ENCODE data around the gene CEMIP. TPM values are rescaled to one million over a fixed set of nuclear protein-coding genes. Genes with fewer than 3 reads are reported as not detected.

The CEMIP gene
- total RNA-seq: not detected

- POLR2A ChIA-PET: no interaction called here
- peak; percentile 60 for DNase-seq
Observed at GRCh38 chr15:80778964-80779657, at the start of gene CEMIP. Gene CEMIP, plus strand, starts transcription at chr15:80779370. Its CDS starts 94,510 bp downstream, at chr15:80873880.

GRCh38 chr15:80730387-80730786 lies 48.8 kb upstream of the CEMIP start:
- POLR2A ChIA-PET: no interaction called here
- DNase-seq: no peak
- Mint-ChIP-seq H3K27me3 (no peaks in the 10 kb centered on the region), H3K4me3 (no peak overlapping the region), H3K27ac (no peak overlapping the region), H3K9me3 (peaks cover 2% of the 10 kb centered on the region), H3K4me1 (no peaks in the 10 kb centered on the region), H3K36me3 (ENCODE audit: low read depth) (no peaks in the 10 kb centered on the region)
- CTCF ChIA-PET: no interaction called here

More at GRCh38 chr15:80778964-80779657, at the start of gene CEMIP:
- Mint-ChIP-seq H3K4me1 (peaks cover 20% of the 10 kb centered on the region), H3K27me3 (peaks cover 61% of the 10 kb centered on the region), H3K36me3 (ENCODE audit: low read depth) (no peaks in the 10 kb centered on the region), H3K27ac (no peak within 1 kb of the TSS), H3K4me3 (peak within 1 kb of the TSS; percentile 56), H3K9me3 (no peaks in the 10 kb centered on the region)
- CTCF ChIA-PET: interaction anchor here (0.6 to 2.3 kb wide), 12 partner anchors 13 to 487 kb away, joined by 3 to 13 read pairs (median 4); no protein-coding TSS in a partner anchor

GRCh38 chr15:80730926-80731325 lies 48.2 kb upstream of the CEMIP start:
- DNase-seq: no peak
- H3K4me3 Mint-ChIP-seq: no peak overlapping the region
- no peaks in the 10 kb centered on the region for H3K27me3 Mint-ChIP-seq
- no peak overlapping the region for H3K27ac Mint-ChIP-seq
- peaks cover 2% of the 10 kb centered on the region for H3K9me3 Mint-ChIP-seq
- POLR2A ChIA-PET: no interaction called here
- H3K36me3 Mint-ChIP-seq (ENCODE audit: low read depth): no peaks in the 10 kb centered on the region
- CTCF ChIA-PET: no interaction called here
- H3K4me1 Mint-ChIP-seq: no peaks in the 10 kb centered on the region

GRCh38 chr15:80732167-80732566 lies 47.0 kb upstream of the CEMIP start:
- Mint-ChIP-seq H3K4me1 (no peaks in the 10 kb centered on the region), H3K36me3 (ENCODE audit: low read depth) (no peaks in the 10 kb centered on the region), H3K27ac (no peak overlapping the region), H3K9me3 (no peaks in the 10 kb centered on the region), H3K27me3 (no peaks in the 10 kb centered on the region), H3K4me3 (no peak overlapping the region)
- no peak for DNase-seq
- CTCF ChIA-PET: no interaction called here
- POLR2A ChIA-PET: no interaction called here

- H3K4me1 Mint-ChIP-seq: no peaks in the 10 kb centered on the region
- CTCF ChIA-PET: no interaction called here
- H3K9me3 Mint-ChIP-seq: no peaks in the 10 kb centered on the region
- H3K4me3 Mint-ChIP-seq: no peak overlapping the region
- no peak overlapping the region for H3K27ac Mint-ChIP-seq
- H3K27me3 Mint-ChIP-seq: no peaks in the 10 kb centered on the region
- POLR2A ChIA-PET: no interaction called here
- no peak for DNase-seq
- H3K36me3 Mint-ChIP-seq (ENCODE audit: low read depth): no peaks in the 10 kb centered on the region
Observed at GRCh38 chr15:80732818-80733217, 46.4 kb upstream of the CEMIP start.

- H3K27ac Mint-ChIP-seq: no peak overlapping the region
- peaks cover under 1% of the 10 kb centered on the region for H3K9me3 Mint-ChIP-seq
- ChIA-PET POLR2A (no interaction called here), CTCF (no interaction called here)
- H3K4me3 Mint-ChIP-seq: no peak overlapping the region
- H3K27me3 Mint-ChIP-seq: no peaks in the 10 kb centered on the region
- DNase-seq: no peak
- no peaks in the 10 kb centered on the region for H3K36me3 Mint-ChIP-seq (ENCODE audit: low read depth)
- H3K4me1 Mint-ChIP-seq: no peaks in the 10 kb centered on the region
Observed at GRCh38 chr15:80733460-80733859, 45.7 kb upstream of the CEMIP start.

GRCh38 chr15:80735344-80735743 lies 43.8 kb upstream of the CEMIP start:
- Mint-ChIP-seq H3K4me1 (no peaks in the 10 kb centered on the region), H3K4me3 (no peak overlapping the region), H3K27ac (no peak overlapping the region), H3K9me3 (peaks cover 2% of the 10 kb centered on the region), H3K27me3 (no peaks in the 10 kb centered on the region), H3K36me3 (ENCODE audit: low read depth) (no peaks in the 10 kb centered on the region)
- ChIA-PET CTCF (no interaction called here), POLR2A (no interaction called here)
- DNase-seq: no peak

- H3K9me3 Mint-ChIP-seq: peaks cover 2% of the 10 kb centered on the region
- CTCF ChIA-PET: no interaction called here
Observed at GRCh38 chr15:80736560-80736959, 42.6 kb upstream of the CEMIP start.

GRCh38 chr15:80739919-80740318 lies 39.3 kb upstream of the CEMIP start:
- no peak overlapping the region for H3K27ac Mint-ChIP-seq
- POLR2A ChIA-PET: no interaction called here

More at GRCh38 chr15:80736560-80736959, 42.6 kb upstream of the CEMIP start:
- no peak for DNase-seq
- Mint-ChIP-seq H3K27me3 (no peaks in the 10 kb centered on the region), H3K36me3 (ENCODE audit: low read depth) (no peaks in the 10 kb centered on the region), H3K27ac (no peak overlapping the region), H3K4me1 (no peaks in the 10 kb centered on the region), H3K4me3 (no peak overlapping the region)
- POLR2A ChIA-PET: no interaction called here

GRCh38 chr15:80742081-80742480 lies 37.1 kb upstream of the CEMIP start:
- POLR2A ChIA-PET: no interaction called here
- peaks cover 7% of the 10 kb centered on the region for H3K9me3 Mint-ChIP-seq
- H3K27ac Mint-ChIP-seq: no peak overlapping the region
- H3K4me1 Mint-ChIP-seq: no peaks in the 10 kb centered on the region
- no peaks in the 10 kb centered on the region for H3K36me3 Mint-ChIP-seq (ENCODE audit: low read depth)
- DNase-seq: no peak
- CTCF ChIA-PET: no interaction called here
- H3K4me3 Mint-ChIP-seq: no peak overlapping the region
- no peaks in the 10 kb centered on the region for H3K27me3 Mint-ChIP-seq

More at GRCh38 chr15:80739919-80740318, 39.3 kb upstream of the CEMIP start:
- no peak for DNase-seq
- Mint-ChIP-seq H3K36me3 (ENCODE audit: low read depth) (no peaks in the 10 kb centered on the region), H3K27me3 (no peaks in the 10 kb centered on the region), H3K4me1 (no peaks in the 10 kb centered on the region), H3K4me3 (no peak overlapping the region), H3K9me3 (peaks cover 2% of the 10 kb centered on the region)
- CTCF ChIA-PET: interaction anchor here (1.5 kb wide), 1 partner anchor 36 kb away, joined by 3 read pairs; no protein-coding TSS in a partner anchor

GRCh38 chr15:80743189-80743833 lies 35.9 kb upstream of the CEMIP start:
- Mint-ChIP-seq H3K27ac (no peak overlapping the region), H3K4me3 (no peak overlapping the region), H3K9me3 (peaks cover 7% of the 10 kb centered on the region), H3K4me1 (no peaks in the 10 kb centered on the region), H3K36me3 (ENCODE audit: low read depth) (no peaks in the 10 kb centered on the region), H3K27me3 (no peaks in the 10 kb centered on the region)
- CTCF ChIA-PET: no interaction called here
- POLR2A ChIA-PET: no interaction called here
- DNase-seq: no peak

GRCh38 chr15:80744415-80744814 lies 34.8 kb upstream of the CEMIP start:
- Mint-ChIP-seq H3K4me1 (no peaks in the 10 kb centered on the region), H3K27ac (no peak overlapping the region), H3K27me3 (no peaks in the 10 kb centered on the region), H3K9me3 (peaks cover 4% of the 10 kb centered on the region), H3K36me3 (ENCODE audit: low read depth) (no peaks in the 10 kb centered on the region), H3K4me3 (no peak overlapping the region)
- CTCF ChIA-PET: no interaction called here
- POLR2A ChIA-PET: no interaction called here
- no peak for DNase-seq

- Mint-ChIP-seq H3K9me3 (peaks cover 4% of the 10 kb centered on the region), H3K4me3 (no peak overlapping the region), H3K27me3 (no peaks in the 10 kb centered on the region), H3K4me1 (no peaks in the 10 kb centered on the region), H3K36me3 (ENCODE audit: low read depth) (no peaks in the 10 kb centered on the region), H3K27ac (no peak overlapping the region)
- DNase-seq: no peak
- ChIA-PET POLR2A (no interaction called here), CTCF (no interaction called here)
Observed at GRCh38 chr15:80744826-80745225, 34.3 kb upstream of the CEMIP start.

GRCh38 chr15:80745888-80746287 lies 33.3 kb upstream of the CEMIP start:
- H3K4me3 Mint-ChIP-seq: no peak overlapping the region
- no peaks in the 10 kb centered on the region for H3K4me1 Mint-ChIP-seq
- peaks cover 4% of the 10 kb centered on the region for H3K9me3 Mint-ChIP-seq
- no peak for DNase-seq
- H3K27me3 Mint-ChIP-seq: no peaks in the 10 kb centered on the region
- ChIA-PET CTCF (no interaction called here), POLR2A (no interaction called here)
- H3K36me3 Mint-ChIP-seq (ENCODE audit: low read depth): no peaks in the 10 kb centered on the region
- no peak overlapping the region for H3K27ac Mint-ChIP-seq
